Heart left ventricle (tissue), 16 donors: ENCODE data around the gene LGALS14. TPM values are rescaled to one million over a fixed set of nuclear protein-coding genes. Genes with fewer than 3 reads are reported as not detected.
"Not testable (repeated sequence)": the region's sequence is repeated elsewhere in the genome, so short reads cannot be mapped to it uniquely, and the experiment has no call there.

Source experiments
- ATAC-seq, 4 donors: fragments of 200-7000 bp; cut with Tn5 transposase; one replicate each; pipeline ENCODE4 v1.9.1; 2020 to 2022; ENCODE audit warnings: moderate library complexity in 4 of 4, mild to moderate bottlenecking in 3 of 4, moderate number of reproducible peaks in 1 of 4
- DNase-seq, 5 donors: peaks; one replicate each; pipeline ENCODE4 v3.0.0-alpha.2; 2020
- H3K27ac ChIP-seq, 12 donors: fragments of 200-600 bp; sonication (generic) in 4 of 12; one replicate each; pipeline versions ENCODE4 v1.5.0 to v1.8.0; 2016 to 2022; ENCODE audit warnings: mild to moderate bottlenecking in 2 of 12
- H3K27me3 ChIP-seq, 9 donors: fragments of 200-600 bp; sonication (generic) in 2 of 9; one replicate each; pipeline versions ENCODE4 v1.5.1 to v1.8.0; 2016 to 2022; ENCODE audit warnings: mild to moderate bottlenecking in 3 of 9
- H3K36me3 ChIP-seq, 9 donors: fragments of 200-600 bp; sonication (generic) in 2 of 9; one replicate each; pipeline versions ENCODE4 v1.5.0 to v1.8.0; 2018 to 2022; ENCODE audit warnings: mild to moderate bottlenecking in 2 of 9
- H3K4me1 ChIP-seq, 12 donors: fragments of 200-600 bp; sonication (generic) in 4 of 12; one replicate each; pipeline versions ENCODE4 v1.5.0 to v1.8.0; 2016 to 2022; ENCODE audit warnings: mild to moderate bottlenecking in 3 of 12
- H3K4me3 ChIP-seq, 12 donors: fragments of 200-600 bp; sonication (generic) in 4 of 12; one replicate each; pipeline versions ENCODE4 v1.5.0 to v1.8.0; 2017 to 2022; ENCODE audit warnings: mild to moderate bottlenecking in 9 of 12, moderate library complexity in 4 of 12
- H3K9me3 ChIP-seq, 12 donors: fragments of 200-600 bp; sonication (generic) in 4 of 12; one replicate each; pipeline versions ENCODE4 v1.5.0 to v1.8.0; 2016 to 2022; ENCODE audit warnings: mild to moderate bottlenecking in 1 of 12
- POLR2A ChIP-seq, 2 donors: fragments of 450-650 bp; IDR thresholded peaks; one replicate each; pipeline ENCODE4 v1.6.1; 2017; ENCODE audit warnings: antibody characterized with exemption in 2 of 2, mild to moderate bottlenecking in 2 of 2, moderate library complexity in 2 of 2
- WGBS, 4 donors: extraction: QIAGEN DNeasy Blood & Tissue Kit in 2 of 4; methylation state at CpG; one replicate each; pipeline versions ENCODE4 v1.1.5 to v1.1.7; 2013 to 2018; 5-methylcytosine and 5-hydroxymethylcytosine counted together
- intact Hi-C, 10 donors: fragments of 100-400 bp; cut with DNase I; formaldehyde crosslinking; loops; one replicate each; pipeline versions ENCODE4 v1.11.1 to v1.14.2; 2022
- polyA plus RNA-seq, 2 donors: library from polyadenylated mRNA; stranded (reverse); fragments of 200-250 nt; gene quantifications; one replicate each; pipeline ENCODE4 v1.2.3, GENCODE V29; 2013
- total RNA-seq, 9 donors: library from RNA; depleted of rRNA in 2 of 9; stranded (reverse); fragments of >200 nt in 2 of 9; fragmentation: NEBNext Ultra II Directional in 3 of 9; extraction: Animal tissue kit (Norgen Biotek cat#: 25700) in 3 of 9; gene quantifications; one replicate each; pipeline versions ENCODE4 v1.1.0 to v1.2.4, GENCODE V29; 2016 to 2023
- TF ChIP-seq, protein P1 (sequence below), 12 donors: fragments of 200-600 bp; sonication (generic) in 4 of 12; IDR thresholded peaks; one replicate each; pipeline versions ENCODE4 v1.5.0 to v1.8.0; 2018 to 2022; ENCODE audit warnings: antibody characterized with exemption in 12 of 12, mild to moderate bottlenecking in 5 of 12
- donor health status: ischemic (EF 13 %, LVEDD 7.1; RV severe dilation, severe dysfunction).
- donor health status: healthy with polysubstance abuse.
- donor health status: DM: no; HTN: yes; CAD: no.
- donor health status: DM: no; HTN: no; CAD: no.
- donor health status: ischemic (EF 25% LVEDD 6.9; RV normal size, moderate dysfunction).
- donor health status: ischemic (EF 25% LVEDD 5.7; RV mildly dilated, moderate dysfunction).
- donor health status: healthy.
- donor health status: DM: yes; HTN: yes; CAD: no.
- donor health status: ischemic (EF 35%, LVEDD 5.7; RV mildly dilated, moderate dysfunction).
- donor health status: nonischemic (EF 11% LVEDD 7.7; RV severe dilation, severe dysfunction).
- donor health status: DM: yes; HTN: yes; CAD: no.
- donor health status: PGD.
- donor health status: ischemic (EF 29% LVEDD 5.4; RV normal size, mild dysfunction).
- donor health status: nonischemic (EF 23%, LVEDD 6.1; RV moderate dilation, normal function).

LGALS14 gene
- total and polyA plus RNA-seq, 11 donors, result not detected

DNA sequence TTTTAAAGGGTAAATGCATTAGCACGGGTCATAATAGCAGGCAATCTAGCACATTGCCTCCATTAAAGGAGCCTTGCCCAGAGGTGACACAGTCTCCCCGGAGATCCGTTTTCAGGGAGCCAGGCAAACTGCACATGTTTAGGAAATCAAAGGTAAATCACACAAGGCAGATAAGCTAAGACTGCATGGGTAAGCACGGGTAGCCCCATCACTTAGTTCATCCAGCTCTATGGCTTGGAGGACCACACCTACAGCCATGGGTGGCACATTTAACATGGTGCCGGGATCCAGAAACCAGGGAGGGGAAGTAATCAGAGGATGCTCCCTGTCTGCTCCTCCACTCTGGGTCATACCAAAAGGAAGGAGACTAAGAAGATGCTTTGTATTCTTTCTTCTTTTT lies 31.8 kb upstream of the LGALS14 start:
- intact Hi-C loops, result loop anchor here in 9 of 10 donors (2.0 to 5.0 kb wide), 6 partner anchors 115 to 550 kb away; no protein-coding TSS in a partner anchor
- H3K4me1 ChIP-seq, result no peaks in the 10 kb centered on the region
- no peak for ATAC-seq
- DNase-seq, result no peak
- H3K4me3 ChIP-seq, result no peak overlapping the region
- H3K27me3 ChIP-seq, result peaks cover 0 to 8% (median 0%) of the 10 kb centered on the region in 9 donors
- TF ChIP-seq POLR2A (IDR thresholded peaks at IDR 0.05), result no peak
- TF ChIP-seq, protein P1, sequence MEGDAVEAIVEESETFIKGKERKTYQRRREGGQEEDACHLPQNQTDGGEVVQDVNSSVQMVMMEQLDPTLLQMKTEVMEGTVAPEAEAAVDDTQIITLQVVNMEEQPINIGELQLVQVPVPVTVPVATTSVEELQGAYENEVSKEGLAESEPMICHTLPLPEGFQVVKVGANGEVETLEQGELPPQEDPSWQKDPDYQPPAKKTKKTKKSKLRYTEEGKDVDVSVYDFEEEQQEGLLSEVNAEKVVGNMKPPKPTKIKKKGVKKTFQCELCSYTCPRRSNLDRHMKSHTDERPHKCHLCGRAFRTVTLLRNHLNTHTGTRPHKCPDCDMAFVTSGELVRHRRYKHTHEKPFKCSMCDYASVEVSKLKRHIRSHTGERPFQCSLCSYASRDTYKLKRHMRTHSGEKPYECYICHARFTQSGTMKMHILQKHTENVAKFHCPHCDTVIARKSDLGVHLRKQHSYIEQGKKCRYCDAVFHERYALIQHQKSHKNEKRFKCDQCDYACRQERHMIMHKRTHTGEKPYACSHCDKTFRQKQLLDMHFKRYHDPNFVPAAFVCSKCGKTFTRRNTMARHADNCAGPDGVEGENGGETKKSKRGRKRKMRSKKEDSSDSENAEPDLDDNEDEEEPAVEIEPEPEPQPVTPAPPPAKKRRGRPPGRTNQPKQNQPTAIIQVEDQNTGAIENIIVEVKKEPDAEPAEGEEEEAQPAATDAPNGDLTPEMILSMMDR (IDR thresholded peaks at IDR 0.05), result no peak
- no peak overlapping the region for H3K27ac ChIP-seq
- H3K9me3 ChIP-seq, result no peaks in the 10 kb centered on the region
- 65 to 74% (median 68%) methylated on average over 5 of the region's 5 CpGs for WGBS, 4 donors
- H3K36me3 ChIP-seq, result no peaks in the 10 kb centered on the region

- H3K27me3 ChIP-seq, DNase-seq, H3K4me3 ChIP-seq, ATAC-seq, H3K27ac ChIP-seq, H3K36me3 ChIP-seq, H3K9me3 ChIP-seq: not testable (repeated sequence)
- 13 to 38% (median 27%) methylated on average over 1 of the region's 1 CpG for WGBS, 4 donors
- peaks cover 0 to 13% (median 6%) of the 10 kb centered on the region in 12 donors for H3K4me1 ChIP-seq
- intact Hi-C loops, result loop anchor here in 9 of 10 donors (2.0 to 5.0 kb wide), 6 partner anchors 117 to 552 kb away; no protein-coding TSS in a partner anchor
These were observed 30.4 kb upstream of the LGALS14 start for GRCh38 chr19:39673862-39674261.

DNA sequence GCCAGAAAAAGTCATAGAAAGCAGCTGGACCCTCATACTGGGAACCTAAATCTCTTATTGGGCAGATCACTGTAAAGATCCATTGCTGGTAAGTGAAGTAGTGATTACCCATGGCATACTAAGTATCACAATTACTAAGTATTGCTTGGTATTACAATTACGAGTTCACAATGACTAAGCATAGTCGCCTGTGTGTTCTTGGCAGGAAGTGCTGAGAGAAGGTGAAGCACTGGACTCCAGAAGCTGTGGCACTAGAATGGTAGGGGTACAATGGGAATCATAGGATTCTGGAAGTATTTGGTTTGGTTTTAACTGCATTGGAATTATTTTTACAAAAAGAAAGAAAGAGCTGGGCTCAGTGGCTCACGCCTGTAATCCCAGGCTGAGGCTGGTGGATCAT lies 28.3 kb upstream of the LGALS14 start:
- no peaks in the 10 kb centered on the region for H3K36me3 ChIP-seq
- no peak overlapping the region for H3K4me3 ChIP-seq
- TF ChIP-seq, protein P1 (IDR thresholded peaks at IDR 0.05), result no peak
- no peak for TF ChIP-seq POLR2A (IDR thresholded peaks at IDR 0.05)
- peaks cover 0 to 30% (median 13%) of the 10 kb centered on the region in 12 donors for H3K4me1 ChIP-seq
- DNase-seq (no peak), ATAC-seq (no peak)
- no peaks in the 10 kb centered on the region for H3K9me3 ChIP-seq
- H3K27ac ChIP-seq, result no peak overlapping the region
- intact Hi-C loops, result no loop called here
- peaks cover 0 to 4% (median 0%) of the 10 kb centered on the region in 9 donors for H3K27me3 ChIP-seq
- WGBS, 4 donors, result 60 to 81% (median 69%) methylated on average over 3 of the region's 3 CpGs

- H3K36me3 ChIP-seq, result no peaks in the 10 kb centered on the region
- intact Hi-C loops, result no loop called here
- H3K4me3 ChIP-seq, result no peak overlapping the region
- TF ChIP-seq, protein P1 (IDR thresholded peaks at IDR 0.05), result no peak
- TF ChIP-seq POLR2A (IDR thresholded peaks at IDR 0.05), result no peak
- ATAC-seq (peak in 3 of 4 donors; percentile 53 to 82 (median 62)), DNase-seq (no peak)
- H3K27me3 ChIP-seq, result peaks cover 0 to 4% (median 0%) of the 10 kb centered on the region in 9 donors
- 67 to 71% (median 70%) methylated on average over 10 of the region's 10 CpGs for WGBS, 4 donors
- H3K9me3 ChIP-seq, result no peaks in the 10 kb centered on the region
- peak overlapping the region in 4 of 12 donors; percentile 1 to 84 (median 46) for H3K27ac ChIP-seq
- peaks cover 0 to 30% (median 13%) of the 10 kb centered on the region in 12 donors for H3K4me1 ChIP-seq
These were observed 26.1 kb upstream of the LGALS14 start for GRCh38 chr19:39677961-39678889.
